ENCODE measurements around the gene PRKCB. TPM values are rescaled to one million over a fixed set of nuclear protein-coding genes. Genes with fewer than 3 reads are reported as not detected.

PRKCB gene
- total RNA-seq, 4 donors from 2014 or later: 0.29 to 9.5 (median 2.9) TPM

- intact Hi-C loops (cut with DNase I; ENCODE audit: low total_unique reads): no loop called here
- Histone ChIP-seq H3K27me3 (no peaks in the 10 kb centered on the region), H3K4me3 (no peak overlapping the region), H3K9me3 (no peaks in the 10 kb centered on the region), H3K4me1 (no peaks in the 10 kb centered on the region), H3K27ac (no peak overlapping the region), H3K36me3 (no peaks in the 10 kb centered on the region)
- no peak for DNase-seq
- TF ChIP-seq, protein P1, sequence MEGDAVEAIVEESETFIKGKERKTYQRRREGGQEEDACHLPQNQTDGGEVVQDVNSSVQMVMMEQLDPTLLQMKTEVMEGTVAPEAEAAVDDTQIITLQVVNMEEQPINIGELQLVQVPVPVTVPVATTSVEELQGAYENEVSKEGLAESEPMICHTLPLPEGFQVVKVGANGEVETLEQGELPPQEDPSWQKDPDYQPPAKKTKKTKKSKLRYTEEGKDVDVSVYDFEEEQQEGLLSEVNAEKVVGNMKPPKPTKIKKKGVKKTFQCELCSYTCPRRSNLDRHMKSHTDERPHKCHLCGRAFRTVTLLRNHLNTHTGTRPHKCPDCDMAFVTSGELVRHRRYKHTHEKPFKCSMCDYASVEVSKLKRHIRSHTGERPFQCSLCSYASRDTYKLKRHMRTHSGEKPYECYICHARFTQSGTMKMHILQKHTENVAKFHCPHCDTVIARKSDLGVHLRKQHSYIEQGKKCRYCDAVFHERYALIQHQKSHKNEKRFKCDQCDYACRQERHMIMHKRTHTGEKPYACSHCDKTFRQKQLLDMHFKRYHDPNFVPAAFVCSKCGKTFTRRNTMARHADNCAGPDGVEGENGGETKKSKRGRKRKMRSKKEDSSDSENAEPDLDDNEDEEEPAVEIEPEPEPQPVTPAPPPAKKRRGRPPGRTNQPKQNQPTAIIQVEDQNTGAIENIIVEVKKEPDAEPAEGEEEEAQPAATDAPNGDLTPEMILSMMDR (IDR thresholded peaks at IDR 0.05): no peak
- no peak for TF ChIP-seq POLR2A (IDR thresholded peaks at IDR 0.05)
These were observed 242.2 kb downstream of the PRKCB start for GRCh38 chr16:24077966-24078365.

- TF ChIP-seq POLR2A (IDR thresholded peaks at IDR 0.05): no peak
- intact Hi-C loops (cut with DNase I; ENCODE audit: low total_unique reads): no loop called here
- no peaks in the 10 kb centered on the region for H3K36me3 ChIP-seq
- no peak for DNase-seq
- no peaks in the 10 kb centered on the region for H3K4me1 ChIP-seq
- no peaks in the 10 kb centered on the region for H3K9me3 ChIP-seq
- H3K27ac ChIP-seq: no peak overlapping the region
- no peak overlapping the region for H3K4me3 ChIP-seq
- no peaks in the 10 kb centered on the region for H3K27me3 ChIP-seq
These were observed 249.9 kb downstream of the PRKCB start for GRCh38 chr16:24085666-24086065.

DNA sequence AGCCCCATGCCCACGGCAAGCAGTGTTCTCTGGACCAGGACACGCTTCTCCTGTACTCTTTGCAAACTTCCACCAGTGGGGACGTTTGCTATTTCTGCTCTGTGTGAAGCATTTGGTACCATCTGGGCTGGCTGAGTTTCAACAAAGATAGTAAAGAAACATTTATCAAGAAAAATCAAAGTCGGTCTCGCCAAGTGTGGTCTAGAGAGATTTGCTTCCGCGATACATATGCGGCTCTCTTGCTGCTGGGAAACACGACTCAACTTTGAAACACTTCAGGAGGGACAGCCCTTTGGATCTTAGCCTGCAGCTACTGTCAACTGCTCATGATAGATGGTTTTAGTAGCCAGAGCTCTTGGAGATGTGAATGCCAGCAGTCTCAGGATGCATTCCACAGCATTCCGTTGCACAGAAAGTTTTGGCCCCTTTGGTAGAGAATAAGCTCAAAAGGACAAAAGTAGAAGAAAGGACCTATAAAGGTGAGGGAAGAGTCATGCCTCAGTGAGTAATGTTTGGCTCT is 252.2 kb downstream of the PRKCB start:
- Histone ChIP-seq H3K9me3 (no peaks in the 10 kb centered on the region), H3K27me3 (no peaks in the 10 kb centered on the region), H3K4me1 (no peaks in the 10 kb centered on the region), H3K4me3 (no peak overlapping the region), H3K27ac (no peak overlapping the region), H3K36me3 (no peaks in the 10 kb centered on the region)
- DNase-seq: no peak
- intact Hi-C loops (cut with DNase I; ENCODE audit: low total_unique reads): no loop called here
- TF ChIP-seq, protein P1 (IDR thresholded peaks at IDR 0.05): no peak
- no peak for TF ChIP-seq POLR2A (IDR thresholded peaks at IDR 0.05)

DNA sequence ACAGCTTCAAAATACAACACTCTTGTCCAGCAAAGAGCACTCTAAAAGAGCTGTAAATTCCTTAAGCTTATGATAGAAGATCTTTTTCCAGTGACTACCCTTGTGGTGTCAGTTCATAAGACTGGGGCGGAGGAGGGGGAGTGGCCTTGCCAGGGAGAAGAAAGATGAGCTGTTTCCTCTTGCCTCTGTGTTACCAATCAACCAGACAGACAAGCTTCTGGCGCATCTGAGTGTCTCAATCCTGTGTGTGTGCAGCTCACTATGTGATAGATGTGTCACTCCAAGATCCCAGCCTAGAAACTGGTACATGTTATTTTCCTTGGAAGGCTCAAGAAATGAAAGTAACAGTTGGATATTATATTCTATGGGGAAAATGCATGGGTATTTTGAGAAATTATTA is 253.0 kb downstream of the PRKCB start:
- no peaks in the 10 kb centered on the region for H3K4me1 ChIP-seq
- no peak for DNase-seq
- intact Hi-C loops (cut with DNase I; ENCODE audit: low total_unique reads): no loop called here
- no peaks in the 10 kb centered on the region for H3K27me3 ChIP-seq
- H3K9me3 ChIP-seq: no peaks in the 10 kb centered on the region
- H3K4me3 ChIP-seq: no peak overlapping the region
- no peak for TF ChIP-seq POLR2A (IDR thresholded peaks at IDR 0.05)
- TF ChIP-seq, protein P1 (IDR thresholded peaks at IDR 0.05): no peak
- no peaks in the 10 kb centered on the region for H3K36me3 ChIP-seq
- no peak overlapping the region for H3K27ac ChIP-seq

DNA sequence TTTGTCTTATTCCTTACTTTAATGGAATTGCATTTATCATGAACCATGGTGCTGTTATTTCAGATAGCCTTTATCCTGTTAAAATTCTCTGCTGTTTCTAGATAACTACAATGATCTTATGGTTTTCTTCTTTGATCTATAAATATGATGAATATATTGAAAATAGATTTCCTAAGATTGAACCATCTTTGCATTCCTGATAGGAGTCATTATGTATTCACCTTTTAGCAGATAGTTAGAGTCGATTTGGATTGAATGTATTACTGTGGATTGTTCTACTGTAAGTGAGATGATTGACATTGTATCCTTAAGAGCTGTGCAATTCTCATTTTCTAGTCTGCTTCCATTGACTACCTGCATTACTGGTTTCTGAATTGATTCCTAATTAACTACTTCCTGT is 255.3 kb downstream of the PRKCB start:
- no peak for TF ChIP-seq POLR2A (IDR thresholded peaks at IDR 0.05)
- TF ChIP-seq, protein P1 (IDR thresholded peaks at IDR 0.05): no peak
- H3K27ac ChIP-seq: no peak overlapping the region
- no peak overlapping the region for H3K4me3 ChIP-seq
- no peaks in the 10 kb centered on the region for H3K9me3 ChIP-seq
- no peaks in the 10 kb centered on the region for H3K4me1 ChIP-seq
- no peaks in the 10 kb centered on the region for H3K27me3 ChIP-seq
- intact Hi-C loops (cut with DNase I; ENCODE audit: low total_unique reads): no loop called here
- DNase-seq: no peak
- no peaks in the 10 kb centered on the region for H3K36me3 ChIP-seq

DNA sequence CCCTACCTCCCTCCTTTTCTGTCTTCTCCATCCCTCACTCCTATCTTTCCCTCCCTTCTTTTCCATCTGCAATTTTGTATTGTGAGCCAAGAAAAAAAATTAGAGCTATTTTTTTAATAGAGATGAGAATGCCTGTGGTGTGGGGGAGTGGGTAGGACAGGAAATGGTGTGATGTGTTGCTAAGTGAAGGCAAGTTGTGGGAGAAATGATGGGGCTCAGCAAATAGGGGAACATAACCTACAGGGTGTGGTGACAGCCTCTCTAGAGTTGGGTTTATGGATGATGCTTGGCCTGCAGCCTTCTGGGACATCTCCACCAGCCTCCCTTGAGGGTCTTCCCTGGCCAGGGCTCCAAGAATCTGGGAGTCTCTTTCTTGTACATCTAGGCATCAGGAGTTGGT is 257.3 kb downstream of the PRKCB start:
- no peak for TF ChIP-seq POLR2A (IDR thresholded peaks at IDR 0.05)
- TF ChIP-seq, protein P1 (IDR thresholded peaks at IDR 0.05): no peak

More for the DNA sequence above, 257.3 kb downstream of the PRKCB start:
- no peak overlapping the region for H3K4me3 ChIP-seq
- DNase-seq: no peak
- intact Hi-C loops (cut with DNase I; ENCODE audit: low total_unique reads): no loop called here
- H3K27ac ChIP-seq: no peak overlapping the region
- H3K27me3 ChIP-seq: no peaks in the 10 kb centered on the region
- no peaks in the 10 kb centered on the region for H3K36me3 ChIP-seq
- no peaks in the 10 kb centered on the region for H3K9me3 ChIP-seq
- H3K4me1 ChIP-seq: no peaks in the 10 kb centered on the region
